Trophoblast cell (in vitro differentiated cells and primary cell): ENCODE measurements around the gene DDIT3.

ENCODE experiments used
- DNase-seq, 2 donors: peaks; one replicate each; pipeline ENCODE4 v3.0.0-alpha.2; 2016
- H2AFZ ChIP-seq: 2 replicates; pipeline ENCODE4 v1.6.1; 2013; ENCODE audit warnings: low read length, moderate library complexity, mild to moderate bottlenecking; ENCODE audit not compliant: insufficient read depth, poor library complexity
- H2AK5ac ChIP-seq: 2 replicates; pipeline ENCODE4 v1.6.1; 2013; ENCODE audit warnings: mild to moderate bottlenecking, low read length
- H2BK120ac ChIP-seq: 2 replicates; pipeline ENCODE4 v1.6.1; 2013; ENCODE audit warnings: low read length, mild to moderate bottlenecking, moderate library complexity; ENCODE audit not compliant: insufficient read depth, poor library complexity
- H2BK12ac ChIP-seq: 2 replicates; pipeline ENCODE4 v1.6.1; 2013; ENCODE audit warnings: mild to moderate bottlenecking, low read length, moderate library complexity
- H2BK5ac ChIP-seq: 2 replicates; pipeline ENCODE4 v1.6.1; 2013; ENCODE audit warnings: low read length, low read depth, moderate library complexity, mild to moderate bottlenecking; ENCODE audit not compliant: poor library complexity
- H3K14ac ChIP-seq: 2 replicates; pipeline ENCODE4 v1.6.1; 2013; ENCODE audit warnings: mild to moderate bottlenecking, low read length
- H3K18ac ChIP-seq: 2 replicates; pipeline ENCODE4 v1.6.1; 2013; ENCODE audit warnings: mild to moderate bottlenecking, low read length
- H3K23ac ChIP-seq: 2 replicates; pipeline ENCODE4 v1.6.1; 2013; ENCODE audit warnings: low read length
- H3K27ac ChIP-seq: 2 replicates; pipeline ENCODE4 v1.5.1; 2013; ENCODE audit warnings: low read depth, mild to moderate bottlenecking, inconsistent platforms, low read length, moderate library complexity
- H3K27me3 ChIP-seq: 2 replicates; pipeline ENCODE4 v1.6.1; 2013; ENCODE audit warnings: inconsistent platforms, mild to moderate bottlenecking, low read length, moderate library complexity; ENCODE audit not compliant: insufficient read depth
- H3K36me3 ChIP-seq, 2 experiments: 1 replicate in 1 of 2; 2 replicates in 1 of 2; pipeline ENCODE4 v1.6.1; 2013; ENCODE audit warnings: low read length in 2 of 2, mild to moderate bottlenecking in 2 of 2, moderate library complexity in 1 of 2; ENCODE audit not compliant: insufficient read depth in 2 of 2, control insufficient read depth in 1 of 2
- H3K4ac ChIP-seq: 2 replicates; pipeline ENCODE4 v1.6.1; 2013; ENCODE audit warnings: low read depth, mild to moderate bottlenecking, low read length, moderate library complexity
- H3K4me1 ChIP-seq, 2 experiments: 1 replicate in 1 of 2; 2 replicates in 1 of 2; pipeline ENCODE4 v1.6.1; 2013; ENCODE audit warnings: low read length in 2 of 2, mild to moderate bottlenecking in 2 of 2, moderate library complexity in 1 of 2; ENCODE audit not compliant: insufficient read depth in 2 of 2, control insufficient read depth in 1 of 2
- H3K4me2 ChIP-seq: 2 replicates; pipeline ENCODE4 v1.6.1; 2013; ENCODE audit warnings: inconsistent platforms, mild to moderate bottlenecking, low read length, moderate library complexity
- H3K4me3 ChIP-seq: 2 replicates; pipeline ENCODE4 v1.5.1; 2013; ENCODE audit warnings: mild to moderate bottlenecking, low read depth, low read length, inconsistent platforms
- H3K79me1 ChIP-seq: one replicate; pipeline ENCODE4 v1.6.1; 2013; ENCODE audit warnings: low read length
- H3K79me2 ChIP-seq: 2 replicates; pipeline ENCODE4 v1.6.1; 2013; ENCODE audit warnings: low read length, mild to moderate bottlenecking; ENCODE audit not compliant: control insufficient read depth, insufficient read depth, poor library complexity
- H3K9ac ChIP-seq: 2 replicates; pipeline ENCODE4 v1.6.1; 2013; ENCODE audit warnings: mild to moderate bottlenecking, low read length
- H3K9me3 ChIP-seq: 2 replicates; pipeline ENCODE4 v1.6.1; 2013; ENCODE audit warnings: low read depth, mild to moderate bottlenecking, control low read depth, inconsistent platforms, low read length; ENCODE audit not compliant: insufficient read depth
- H4K12ac ChIP-seq: 2 replicates; pipeline ENCODE4 v1.6.1; 2013; ENCODE audit warnings: low read depth, mild to moderate bottlenecking, low read length, moderate library complexity
- H4K8ac ChIP-seq: 2 replicates; pipeline ENCODE4 v1.6.1; 2013; ENCODE audit warnings: low read depth, mild to moderate bottlenecking, low read length, moderate library complexity
- H4K91ac ChIP-seq: one replicate; pipeline ENCODE4 v1.6.1; 2013; ENCODE audit warnings: low read depth, mild to moderate bottlenecking, low read length, moderate library complexity
- WGBS: extraction: QIAGEN DNeasy Blood & Tissue Kit; methylation state at CpG from one replicate; pipeline ENCODE4 v1.1.7; 2013; ENCODE audit warnings: missing lambda C conversion rate; ENCODE audit not compliant: insufficient read length, insufficient coverage; ENCODE audit errors: extremely low coverage; 5-methylcytosine and 5-hydroxymethylcytosine counted together

DDIT3 gene

GRCh38 chr12:57549203-57549908 lies 29.0 kb upstream of the DDIT3 start:
- Histone ChIP-seq H4K8ac (no peak overlapping the region), H3K23ac (no peak overlapping the region), H3K4me2 (peak overlapping the region; percentile 64), H2BK12ac (no peak overlapping the region), H3K9ac (no peak overlapping the region), H3K27ac (no peak overlapping the region), H3K79me2 (peaks cover 8% of the 10 kb centered on the region), H2AFZ (no peak overlapping the region), H3K4me1 (peaks cover 11 to 15% of the 10 kb centered on the region in 2 experiments), H4K91ac (no peak overlapping the region), H3K79me1 (peaks cover 5% of the 10 kb centered on the region), H2BK5ac (no peak overlapping the region), H3K36me3 (peaks cover 0 to 4% of the 10 kb centered on the region in 2 experiments), H3K4me3 (peak overlapping the region; percentile 5), H3K18ac (no peak overlapping the region), H3K4ac (no peak overlapping the region), H3K14ac (no peak overlapping the region), H3K9me3 (peaks cover 3% of the 10 kb centered on the region), H2AK5ac (no peak overlapping the region), H2BK120ac (no peak overlapping the region), H3K27me3 (peaks cover 22% of the 10 kb centered on the region), H4K12ac (no peak overlapping the region)
- WGBS, result no CpG with 5 or more reads among the region's 13 CpGs
- DNase-seq, result no peak

- Histone ChIP-seq H3K4me2 (no peak overlapping the region), H2BK120ac (no peak overlapping the region), H4K12ac (no peak overlapping the region), H2BK5ac (no peak overlapping the region), H4K91ac (no peak overlapping the region), H3K18ac (no peak overlapping the region), H3K4ac (no peak overlapping the region), H3K23ac (no peak overlapping the region), H2BK12ac (no peak overlapping the region), H3K27ac (no peak overlapping the region), H2AK5ac (no peak overlapping the region), H3K14ac (no peak overlapping the region), H3K4me3 (no peak overlapping the region), H2AFZ (no peak overlapping the region), H3K27me3 (peaks cover 22% of the 10 kb centered on the region), H3K9ac (no peak overlapping the region), H3K79me2 (peaks cover 8% of the 10 kb centered on the region), H3K9me3 (peaks cover 3% of the 10 kb centered on the region), H3K36me3 (peaks cover 2 to 7% of the 10 kb centered on the region in 2 experiments), H3K4me1 (peaks cover 11 to 15% of the 10 kb centered on the region in 2 experiments), H3K79me1 (peaks cover 5% of the 10 kb centered on the region), H4K8ac (no peak overlapping the region)
- DNase-seq, result no peak
- WGBS, result no CpG with 5 or more reads among the region's 2 CpGs
These were observed 28.2 kb upstream of the DDIT3 start for GRCh38 chr12:57548488-57548887.

GRCh38 chr12:57548013-57548315 lies 27.6 kb upstream of the DDIT3 start:
- no peak overlapping the region for H3K27ac ChIP-seq
- H2AFZ ChIP-seq, result no peak overlapping the region
- H3K79me2 ChIP-seq, result peaks cover 8% of the 10 kb centered on the region
- no peak overlapping the region for H3K4ac ChIP-seq
- peaks cover 5 to 8% of the 10 kb centered on the region in 2 experiments for H3K36me3 ChIP-seq
- no peak overlapping the region for H2AK5ac ChIP-seq
- DNase-seq, result no peak
- no peak overlapping the region for H3K9ac ChIP-seq
- no peak overlapping the region for H2BK120ac ChIP-seq
- no peak overlapping the region for H3K4me2 ChIP-seq
- H3K23ac ChIP-seq, result no peak overlapping the region
- peaks cover 11% of the 10 kb centered on the region in 2 experiments for H3K4me1 ChIP-seq
- WGBS, result 100% methylated on average over 2 of the region's 2 CpGs
- no peak overlapping the region for H3K4me3 ChIP-seq
- no peak overlapping the region for H3K14ac ChIP-seq
- H3K79me1 ChIP-seq, result peaks cover 5% of the 10 kb centered on the region
- no peak overlapping the region for H4K12ac ChIP-seq
- H4K8ac ChIP-seq, result no peak overlapping the region
- H2BK5ac ChIP-seq, result no peak overlapping the region
- peaks cover 22% of the 10 kb centered on the region for H3K27me3 ChIP-seq
- H3K9me3 ChIP-seq, result peaks cover 3% of the 10 kb centered on the region
- H3K18ac ChIP-seq, result no peak overlapping the region
- no peak overlapping the region for H2BK12ac ChIP-seq
- H4K91ac ChIP-seq, result no peak overlapping the region

GRCh38 chr12:57547288-57548012 lies 27.1 kb upstream of the DDIT3 start:
- Histone ChIP-seq H3K27me3 (peaks cover 22% of the 10 kb centered on the region), H3K9ac (no peak overlapping the region), H3K18ac (no peak overlapping the region), H3K14ac (no peak overlapping the region), H2BK120ac (no peak overlapping the region), H2BK5ac (no peak overlapping the region), H3K36me3 (peaks cover 5 to 11% of the 10 kb centered on the region in 2 experiments), H3K23ac (no peak overlapping the region), H4K12ac (no peak overlapping the region), H2AK5ac (no peak overlapping the region), H3K27ac (no peak overlapping the region), H3K4ac (no peak overlapping the region), H2AFZ (no peak overlapping the region), H3K9me3 (peaks cover 3% of the 10 kb centered on the region), H3K79me2 (peaks cover 8% of the 10 kb centered on the region), H3K4me2 (peak overlapping the region; percentile 35), H2BK12ac (no peak overlapping the region), H4K91ac (no peak overlapping the region), H3K4me1 (peaks cover 7% of the 10 kb centered on the region in 2 experiments), H4K8ac (no peak overlapping the region), H3K4me3 (no peak overlapping the region), H3K79me1 (peaks cover 5% of the 10 kb centered on the region)
- WGBS, result no CpG with 5 or more reads among the region's 9 CpGs
- no peak for DNase-seq
